NCI-H526 treated with DMSO at 0.1 percent for 48 hours (cell line): ENCODE data around the gene CDYL2.

Experiments used
- DNase-seq: peaks from one replicate; lab custom pipeline; 2025; lab: John Stamatoyannopoulos, UW

CDYL2 gene

DNA sequence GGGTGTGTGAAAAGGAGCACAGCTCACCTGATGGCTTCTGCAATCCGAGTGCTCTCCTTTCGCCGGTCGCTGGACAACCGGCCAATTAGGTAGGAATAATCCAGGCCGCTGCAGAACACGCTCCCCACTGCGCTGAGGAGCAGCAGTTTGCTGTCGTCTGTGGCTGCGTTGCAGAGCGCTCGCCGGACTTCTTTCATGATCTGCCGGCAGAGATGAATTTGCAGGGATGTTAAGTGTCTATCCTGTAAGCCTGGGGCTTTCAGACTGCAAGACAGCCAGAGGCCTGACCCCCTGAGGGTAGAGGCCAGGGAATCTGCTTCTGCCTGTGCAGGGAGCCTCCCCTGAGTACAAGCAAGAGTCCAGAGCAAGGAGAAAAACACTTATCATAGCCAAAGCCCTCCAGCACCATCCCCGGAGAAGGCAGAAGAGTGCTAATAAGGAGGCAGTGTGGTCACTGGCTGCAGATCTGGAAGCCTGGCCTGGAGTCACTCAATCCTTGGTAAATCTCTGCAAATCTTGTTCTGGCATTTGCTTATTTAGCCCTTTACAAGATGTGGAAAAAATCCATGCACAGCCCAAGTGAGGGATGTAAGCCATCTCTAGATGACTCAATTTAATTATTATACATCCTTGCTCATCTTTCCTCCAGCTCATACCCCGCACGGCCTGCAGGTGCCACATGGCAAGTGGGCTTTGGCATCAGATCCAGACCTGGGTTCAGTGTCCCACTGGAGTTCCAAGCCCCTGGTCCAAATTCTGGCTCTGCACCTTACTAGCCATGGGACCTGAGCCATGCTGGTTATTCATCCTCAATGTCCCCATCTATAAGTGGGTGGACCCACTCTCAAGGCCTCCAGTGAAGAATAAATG lies 183.4 kb downstream of the CDYL2 start:
- no peak for DNase-seq

GRCh38 chr16:80619824-80620223 lies 184.6 kb downstream of the CDYL2 start:
- DNase-seq: no peak

- DNase-seq: no peak
These were observed 185.3 kb downstream of the CDYL2 start for GRCh38 chr16:80618862-80619648.

DNA sequence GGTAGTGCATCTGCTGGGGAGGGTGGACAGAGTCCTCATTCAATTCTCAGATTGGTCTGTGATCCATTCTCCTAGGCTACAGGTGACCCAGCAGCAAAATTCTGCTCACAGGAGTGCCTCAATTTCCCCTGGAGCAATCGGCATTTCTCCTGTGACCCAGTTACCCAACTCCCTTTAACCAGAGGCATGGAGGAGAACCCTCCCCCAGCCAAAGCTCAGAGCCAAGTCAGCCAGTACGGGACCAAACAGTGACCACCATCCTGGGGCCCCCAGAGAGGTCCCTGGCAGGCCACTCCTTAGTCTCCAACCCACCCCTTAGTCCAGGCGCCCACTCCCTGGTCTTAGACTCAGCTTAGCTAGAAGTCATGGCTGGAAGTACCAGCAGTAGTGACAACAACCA lies 188.0 kb downstream of the CDYL2 start:
- DNase-seq: no peak

DNA sequence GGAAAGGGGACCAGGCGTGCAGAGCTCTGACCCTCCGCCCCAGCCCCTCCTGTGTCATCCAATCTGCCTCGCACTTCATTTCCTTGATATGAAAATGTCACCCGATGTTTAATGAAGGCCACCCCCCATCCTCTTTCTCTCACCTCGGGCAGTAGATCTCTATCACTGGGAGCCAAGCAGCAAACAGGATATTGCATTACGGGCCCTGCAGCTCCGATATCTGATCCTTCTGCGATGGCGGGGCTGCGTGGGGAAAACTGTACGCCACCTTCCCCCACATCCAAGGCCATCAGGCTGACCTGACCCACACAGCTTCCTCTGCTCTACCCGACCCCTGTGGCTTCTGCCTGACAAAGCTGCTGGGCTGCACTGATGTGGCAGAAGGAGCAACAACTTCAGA lies 188.7 kb downstream of the CDYL2 start:
- no peak for DNase-seq

GRCh38 chr16:80614908-80615671 lies 189.3 kb downstream of the CDYL2 start:
- DNase-seq: no peak

GRCh38 chr16:80612461-80613017 lies 191.9 kb downstream of the CDYL2 start:
- no peak for DNase-seq

DNA sequence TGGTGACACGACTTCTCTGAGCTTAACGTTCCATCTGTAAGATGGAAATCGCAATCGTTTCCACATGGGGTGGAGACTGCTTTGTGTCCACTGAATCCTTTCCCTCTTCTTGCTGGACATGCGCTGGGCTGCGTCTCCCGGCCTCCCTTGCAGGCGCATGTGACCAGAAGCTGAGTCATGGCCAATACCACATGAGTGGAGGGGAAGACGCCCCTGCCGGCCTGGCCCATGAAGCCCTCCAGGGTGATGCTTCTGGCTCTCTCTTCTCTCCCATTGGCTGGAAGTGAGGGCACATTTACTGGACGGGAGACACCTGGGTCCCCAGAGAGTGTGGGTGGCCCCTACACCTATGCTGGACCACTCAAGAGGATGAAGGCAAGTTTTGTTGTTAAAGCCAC lies 192.5 kb downstream of the CDYL2 start:
- no peak for DNase-seq

DNA sequence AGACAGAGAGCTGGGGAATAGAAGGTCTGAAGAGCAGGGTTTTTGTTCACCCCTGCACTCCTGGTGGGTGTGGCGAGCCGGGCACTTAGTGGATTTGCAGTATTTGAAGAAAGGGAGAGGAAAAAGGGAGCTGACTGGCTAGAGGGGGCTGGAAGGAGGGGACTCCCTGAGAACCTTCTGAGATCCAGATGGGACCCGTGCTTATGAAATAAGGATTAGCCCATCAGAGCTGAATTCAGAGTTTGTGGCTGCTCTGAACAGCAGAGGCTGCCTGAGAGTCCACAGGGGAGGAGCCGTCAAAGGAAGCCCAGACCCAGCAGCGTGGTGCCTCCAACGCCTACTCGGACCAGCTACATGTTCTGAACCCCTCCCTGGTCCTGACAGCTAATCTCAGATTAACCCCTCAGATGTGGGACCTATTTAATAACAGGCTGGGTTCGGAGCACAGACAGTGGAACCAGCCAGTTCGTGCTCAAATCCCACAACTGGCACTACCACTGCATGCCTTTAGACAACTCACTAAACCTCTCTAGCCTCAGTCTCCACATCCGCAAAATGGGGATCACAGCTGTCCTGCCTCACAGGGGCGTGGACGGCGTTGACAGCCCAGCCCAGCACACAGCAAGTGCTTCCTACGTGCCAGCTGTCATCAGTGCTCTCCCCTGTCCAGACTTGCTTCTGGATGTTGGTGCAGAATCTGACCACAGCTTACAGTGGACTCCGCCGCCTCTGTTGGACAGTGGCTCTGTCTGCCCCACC lies 193.0 kb downstream of the CDYL2 start:
- no peak for DNase-seq

- no peak for DNase-seq
These were observed 193.8 kb downstream of the CDYL2 start for GRCh38 chr16:80610481-80611156.

GRCh38 chr16:80608946-80609345 lies 195.5 kb downstream of the CDYL2 start:
- no peak for DNase-seq

DNA sequence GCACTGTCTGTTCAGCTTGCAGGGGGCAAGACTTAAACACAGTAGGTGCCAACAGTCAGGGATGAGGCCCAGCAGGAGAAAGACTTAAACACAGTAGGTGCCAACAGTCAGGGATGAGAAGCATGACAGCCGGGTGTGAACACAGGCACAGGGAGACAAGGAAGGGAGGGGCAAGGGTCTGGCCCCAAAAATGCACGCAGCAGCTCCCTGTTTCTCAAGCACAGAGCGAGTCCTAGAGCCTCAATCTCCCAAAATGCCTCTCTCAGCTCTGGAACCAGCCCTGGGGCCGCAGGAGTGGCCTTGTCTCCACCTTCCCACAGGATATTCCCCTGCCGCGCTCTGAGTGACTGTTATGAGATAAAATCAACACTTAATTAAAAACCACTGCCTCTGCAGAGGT lies 197.2 kb downstream of the CDYL2 start:
- DNase-seq: no peak

GRCh38 chr16:80606221-80606766 lies 198.1 kb downstream of the CDYL2 start:
- DNase-seq: no peak

GRCh38 chr16:80604600-80605355 lies 199.6 kb downstream of the CDYL2 start:
- DNase-seq: no peak

GRCh38 chr16:80602894-80603293 lies 201.5 kb downstream of the CDYL2 start:
- no peak for DNase-seq

DNA sequence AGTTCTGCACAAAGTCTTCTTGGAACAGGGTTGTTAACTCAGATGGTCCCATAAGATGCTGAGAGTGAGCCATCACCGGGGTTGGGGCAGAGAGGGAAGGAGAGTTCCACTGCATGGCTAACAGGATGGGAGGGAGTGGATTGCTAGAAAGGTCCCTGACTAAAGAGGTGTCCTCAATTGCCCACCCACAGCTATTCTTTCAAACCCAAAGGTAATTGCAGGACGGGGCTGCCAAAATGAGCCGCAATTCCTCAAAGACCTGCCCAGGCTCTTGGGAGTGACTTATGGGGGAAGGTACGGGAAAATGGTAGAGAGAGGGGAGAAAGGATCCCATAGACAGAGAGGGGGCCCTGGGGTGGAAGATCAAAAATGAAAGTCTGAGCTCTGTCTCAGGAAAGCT lies 203.2 kb downstream of the CDYL2 start:
- DNase-seq: no peak

DNA sequence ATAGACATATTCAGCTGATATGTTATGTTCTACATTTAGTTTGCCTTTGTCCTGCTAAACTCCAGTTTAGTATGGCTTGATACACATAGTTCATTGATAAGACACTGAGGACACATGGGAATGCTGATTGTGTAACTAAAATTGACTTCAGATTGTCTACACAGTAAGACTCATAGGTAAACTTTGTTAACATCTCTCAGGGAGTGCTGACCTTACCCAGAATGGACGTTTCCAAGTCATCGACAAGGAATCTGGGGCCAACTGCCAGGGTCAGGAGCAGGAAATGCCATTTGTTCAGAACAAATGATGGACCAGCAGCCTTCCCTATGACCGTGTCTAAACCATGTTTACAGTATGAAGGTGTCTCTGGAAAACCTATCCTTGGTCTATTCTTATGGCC lies 204.9 kb downstream of the CDYL2 start:
- DNase-seq: no peak

DNA sequence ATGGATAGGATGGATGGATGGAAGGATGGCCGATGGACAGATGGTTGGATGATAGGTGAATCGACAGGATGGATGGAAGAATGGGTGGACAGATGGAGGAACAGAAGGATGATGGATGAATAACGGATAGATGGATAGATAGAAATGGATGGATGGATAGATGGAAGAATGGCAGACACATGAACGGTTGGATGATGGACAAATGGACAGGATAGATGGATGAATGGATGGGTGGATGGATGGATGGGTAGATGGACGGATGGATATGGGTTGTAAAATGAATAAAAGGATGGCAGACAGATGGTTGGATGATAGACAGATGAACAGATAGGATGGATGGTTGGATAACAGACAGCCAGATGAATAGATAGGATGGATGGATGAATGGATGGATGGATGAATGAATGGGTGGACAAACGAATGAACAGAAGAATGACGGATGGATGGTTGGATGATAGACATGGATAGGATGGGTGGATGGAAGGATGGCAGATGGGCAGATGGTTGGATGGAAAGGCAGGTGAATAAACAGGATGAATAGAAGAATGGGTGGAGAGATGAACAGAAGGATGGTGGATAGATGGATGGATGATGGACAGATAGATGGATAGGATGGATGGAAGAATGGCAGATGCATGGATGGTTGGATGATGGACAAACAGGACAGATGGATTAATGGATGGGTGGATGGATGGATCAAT lies 207.7 kb downstream of the CDYL2 start:
- no peak for DNase-seq

GRCh38 chr16:80594756-80595155 lies 209.6 kb downstream of the CDYL2 start:
- no peak for DNase-seq
